ENCODE data around the gene PPP6R2. TPM values are rescaled to one million over a fixed set of nuclear protein-coding genes. Genes with fewer than 3 reads are reported as not detected.

Gene PPP6R2
- total and polyA plus RNA-seq, 2 of the 8 experiments (the other 6 are each of a cell fraction or from before 2014, with no cell fraction given), result 25.0 to 32.2 TPM

DNA sequence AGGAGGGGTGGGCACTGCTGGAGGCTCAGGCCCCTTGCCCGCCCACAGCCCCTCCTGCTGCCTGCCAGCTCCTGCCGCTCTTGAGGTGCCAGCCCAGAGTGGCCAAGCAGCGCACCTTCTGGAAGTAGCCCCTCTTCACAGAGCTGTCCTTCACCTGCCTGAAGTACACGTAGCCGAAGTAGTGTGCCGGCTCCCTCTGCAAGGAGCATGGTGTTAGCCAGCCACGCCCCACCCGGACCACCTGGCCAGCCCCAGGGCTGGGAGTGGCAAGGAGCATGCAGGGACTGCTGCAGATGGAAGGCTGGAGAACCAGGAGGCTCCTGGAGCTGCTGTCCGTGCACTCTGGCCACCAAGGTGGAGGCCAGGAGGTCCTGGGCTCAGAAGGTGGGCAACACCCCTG is 25.9 kb upstream of the PPP6R2 start:
- no peaks in the 10 kb centered on the region for H3K36me3 ChIP-seq (ENCODE audit: control insufficient read depth in 2 of 4, insufficient read depth in 4 of 4, low read length in 3 of 4)
- no peak overlapping the region for H2BK120ac ChIP-seq (replicated peaks; ENCODE audit: low read depth, low read length)
- H4K5ac ChIP-seq (ENCODE audit: insufficient read length, low read depth, low read length), result no peak overlapping the region
- no peaks in the 10 kb centered on the region for H4K20me1 ChIP-seq (replicated peaks in 1 of 2; ENCODE audit: control insufficient read depth in 1 of 2, insufficient read depth in 2 of 2, low read length in 2 of 2)
- H2AK5ac ChIP-seq (ENCODE audit: low read depth, low read length), result no peak overlapping the region
- no peak overlapping the region for H3K27ac ChIP-seq (ENCODE audit: low read depth, low read length)
- H3K23me2 ChIP-seq (ENCODE audit: low read depth, low read length), result no peaks in the 10 kb centered on the region; the same call in 1 of the 2 replicates
- no peak overlapping the region for H3K23ac ChIP-seq (ENCODE audit: insufficient read length)
- H4K8ac ChIP-seq (ENCODE audit: extremely low read depth, insufficient read depth, low read length), result peak overlapping the region; percentile 57; the same call in 1 of the 2 replicates
- no peak overlapping the region for H2BK5ac ChIP-seq (ENCODE audit: low read depth, low read length)
- H3K56ac ChIP-seq (replicated peaks; ENCODE audit: insufficient read length, low read depth, low read length), result no peak overlapping the region
- FAIRE-seq, result no peak
- no peak overlapping the region for H2BK15ac ChIP-seq (ENCODE audit: low read length)
- ChIA-PET POLR2A (ENCODE audit: partially characterized antibody) (interaction anchor here (0.6 to 2.3 kb wide), 2 partner anchors 11 to 15 kb away, joined by 3 to 6 read pairs; no protein-coding TSS in a partner anchor), CTCF (ENCODE audit: partially characterized antibody) (interaction anchor here (1.1 to 2.5 kb wide), 8 partner anchors 10 to 140 kb away, joined by 3 to 8 read pairs (median 4); partner anchors contain the start of gene DENND6B)
- H3K79me2 ChIP-seq (ENCODE audit: control insufficient read depth in 1 of 2, insufficient read depth in 2 of 2, low read length in 2 of 2), result no peaks in the 10 kb centered on the region
- 89% methylated on average over 9 of the region's 9 CpGs; no CpG with 5 or more reads in 1 of the 2 experiments for WGBS, 2 experiments (ENCODE audit: extremely low coverage in 1 of 2, insufficient coverage in 1 of 2, insufficient read length in 1 of 2, insufficient replicate concordance in 2 of 2, low coverage in 1 of 2, low lambda C conversion rate in 2 of 2, missing lambda C conversion rate in 1 of 2)
- H3K4me1 ChIP-seq (replicated peaks in 1 of 4; ENCODE audit: control insufficient read depth in 3 of 4, insufficient read depth in 4 of 4, low read length in 3 of 4), result peaks cover 0 to 10% (median 4%) of the 10 kb centered on the region in 4 experiments; a peak in 3 of 7 replicates
- H3K4ac ChIP-seq (replicated peaks; ENCODE audit: insufficient read length, low read depth, low read length), result no peak overlapping the region
- H3K4me2 ChIP-seq (ENCODE audit: insufficient read depth in 1 of 2, low read depth in 2 of 2, low read length in 2 of 2), result no peak overlapping the region
- H3K9ac ChIP-seq (replicated peaks in 1 of 4; ENCODE audit: extremely low read depth in 1 of 4, low read depth in 3 of 4, low read length in 3 of 4), result no peak overlapping the region
- H3K27me3 ChIP-seq (replicated peaks in 1 of 4; ENCODE audit: control insufficient read depth in 3 of 4, extremely low read depth in 1 of 4, insufficient read depth in 3 of 4, low read length in 3 of 4), result no peaks in the 10 kb centered on the region
- no peak overlapping the region for H3K14ac ChIP-seq (ENCODE audit: insufficient read length)
- no peak overlapping the region for H4K91ac ChIP-seq (replicated peaks; ENCODE audit: insufficient read length, low read length)
- no peak overlapping the region; the same call in 1 of the 2 replicates for H3K18ac ChIP-seq (ENCODE audit: extremely low read depth, low read length)
- H2AFZ ChIP-seq (ENCODE audit: low read length), result no peak overlapping the region
- no peak overlapping the region for H2BK12ac ChIP-seq (ENCODE audit: low read depth, low read length)
- no peaks in the 10 kb centered on the region for H3K79me1 ChIP-seq (ENCODE audit: low read depth, low read length)
- H2BK20ac ChIP-seq (ENCODE audit: low read length), result no peak overlapping the region
- no peaks in the 10 kb centered on the region for H3K9me3 ChIP-seq (ENCODE audit: insufficient read depth in 2 of 2, low read depth in 1 of 2, low read length in 1 of 2)
- no peak overlapping the region for H3K4me3 ChIP-seq (ENCODE audit: extremely low read depth in 1 of 4, insufficient read depth in 2 of 4, low read depth in 3 of 4, low read length in 4 of 4)
- no peak for DNase-seq (ENCODE audit: low read depth in 1 of 2, low spot score in 2 of 2)
- TF ChIP-seq, protein P1, sequence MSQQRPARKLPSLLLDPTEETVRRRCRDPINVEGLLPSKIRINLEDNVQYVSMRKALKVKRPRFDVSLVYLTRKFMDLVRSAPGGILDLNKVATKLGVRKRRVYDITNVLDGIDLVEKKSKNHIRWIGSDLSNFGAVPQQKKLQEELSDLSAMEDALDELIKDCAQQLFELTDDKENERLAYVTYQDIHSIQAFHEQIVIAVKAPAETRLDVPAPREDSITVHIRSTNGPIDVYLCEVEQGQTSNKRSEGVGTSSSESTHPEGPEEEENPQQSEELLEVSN (IDR thresholded peaks at IDR 0.05), result no peak
- TF ChIP-seq, protein P2, sequence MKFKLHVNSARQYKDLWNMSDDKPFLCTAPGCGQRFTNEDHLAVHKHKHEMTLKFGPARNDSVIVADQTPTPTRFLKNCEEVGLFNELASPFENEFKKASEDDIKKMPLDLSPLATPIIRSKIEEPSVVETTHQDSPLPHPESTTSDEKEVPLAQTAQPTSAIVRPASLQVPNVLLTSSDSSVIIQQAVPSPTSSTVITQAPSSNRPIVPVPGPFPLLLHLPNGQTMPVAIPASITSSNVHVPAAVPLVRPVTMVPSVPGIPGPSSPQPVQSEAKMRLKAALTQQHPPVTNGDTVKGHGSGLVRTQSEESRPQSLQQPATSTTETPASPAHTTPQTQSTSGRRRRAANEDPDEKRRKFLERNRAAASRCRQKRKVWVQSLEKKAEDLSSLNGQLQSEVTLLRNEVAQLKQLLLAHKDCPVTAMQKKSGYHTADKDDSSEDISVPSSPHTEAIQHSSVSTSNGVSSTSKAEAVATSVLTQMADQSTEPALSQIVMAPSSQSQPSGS (IDR thresholded peaks at IDR 0.05; ENCODE audit: low read length), result no peak
- no peak for TF ChIP-seq CTBP2 (IDR thresholded peaks at IDR 0.05; ENCODE audit: borderline replicate concordance, insufficient read depth, insufficient read length, low read length)
- TF ChIP-seq KDM4A (IDR thresholded peaks at IDR 0.05; ENCODE audit: low read depth, low read length, severe bottlenecking), result no peak
- TF ChIP-seq CEBPB (IDR thresholded peaks at IDR 0.05; ENCODE audit: low read depth, low read length), result no peak
- no peak for TF ChIP-seq TAF7 (optimal IDR thresholded peaks at IDR 0.05; ENCODE audit: borderline replicate concordance, low read depth, low read length)
